Stimulated activated CD4-positive, alpha-beta T cell treated with anti-CD3 and anti-CD28 coated beads, Interleukin-12 subunit alpha, Interleukin-12 subunit beta, amount 100 ng/mL, for 4 hours (primary cell): Measurements from ENCODE around the gene ALPK3.

Experiments
- DNase-seq: peaks from one replicate; pipeline ENCODE4 v3.0.0-alpha.2; 2020

The ALPK3 gene

GRCh38 chr15:84898761-84899160 is 81.6 kb downstream of the ALPK3 start:
- DNase-seq, result no peak

- no peak for DNase-seq
These were observed 82.6 kb downstream of the ALPK3 start for GRCh38 chr15:84899750-84900149.

- no peak for DNase-seq
These were observed 84.4 kb downstream of the ALPK3 start for GRCh38 chr15:84901540-84901939.

GRCh38 chr15:84903751-84904150 is 86.6 kb downstream of the ALPK3 start:
- no peak for DNase-seq

GRCh38 chr15:84904419-84904818 is 87.3 kb downstream of the ALPK3 start:
- no peak for DNase-seq

GRCh38 chr15:84905016-84905916 is 88.1 kb downstream of the ALPK3 start:
- DNase-seq, result no peak

GRCh38 chr15:84907731-84908130 is 90.6 kb downstream of the ALPK3 start:
- DNase-seq, result no peak

- no peak for DNase-seq
These were observed 91.4 kb downstream of the ALPK3 start for GRCh38 chr15:84908564-84908963.

GRCh38 chr15:84909029-84909428 is 91.9 kb downstream of the ALPK3 start:
- no peak for DNase-seq

GRCh38 chr15:84909782-84910181 is 92.6 kb downstream of the ALPK3 start:
- DNase-seq, result no peak

GRCh38 chr15:84910928-84911623 is 93.9 kb downstream of the ALPK3 start:
- DNase-seq, result no peak

GRCh38 chr15:84911879-84912660 is 94.9 kb downstream of the ALPK3 start:
- no peak for DNase-seq

- no peak for DNase-seq
These were observed 96.2 kb downstream of the ALPK3 start for GRCh38 chr15:84913360-84913723.

- DNase-seq, result no peak
These were observed 97.2 kb downstream of the ALPK3 start for GRCh38 chr15:84914351-84914750.

- DNase-seq, result no peak
These were observed 97.9 kb downstream of the ALPK3 start for GRCh38 chr15:84914909-84915605.

- DNase-seq, result no peak
These were observed 98.4 kb downstream of the ALPK3 start for GRCh38 chr15:84915606-84915958.

GRCh38 chr15:84917452-84917851 is 100.3 kb downstream of the ALPK3 start:
- no peak for DNase-seq

GRCh38 chr15:84919106-84919667 is 102.0 kb downstream of the ALPK3 start:
- DNase-seq, result no peak

- no peak for DNase-seq
These were observed 104.0 kb downstream of the ALPK3 start for GRCh38 chr15:84921121-84921520.

- DNase-seq, result no peak
These were observed 105.4 kb downstream of the ALPK3 start for GRCh38 chr15:84922530-84922929.
